Mesodermal cell (in vitro differentiated cells): ENCODE measurements around the gene PLPPR5.
"Not testable (repeated sequence)": the region's sequence is repeated elsewhere in the genome, so short reads cannot be mapped to it uniquely, and the experiment has no call there.

ENCODE experiments used
- H3K27ac ChIP-seq: 2 replicates; pipeline ENCODE4 v1.7.0; 2013; ENCODE audit warnings: mild to moderate bottlenecking, low read depth, low read length, moderate library complexity; ENCODE audit not compliant: severe bottlenecking
- H3K36me3 ChIP-seq: 2 replicates; pipeline ENCODE4 v1.7.1; 2013; ENCODE audit warnings: mild to moderate bottlenecking, low read length, moderate library complexity; ENCODE audit not compliant: control insufficient read depth, insufficient read depth
- H3K4me1 ChIP-seq: one replicate; pipeline ENCODE4 v1.7.1; 2013; ENCODE audit warnings: mild to moderate bottlenecking, low read length; ENCODE audit not compliant: insufficient read depth, control insufficient read depth, poor library complexity, severe bottlenecking
- H3K4me3 ChIP-seq: 2 replicates; pipeline ENCODE4 v1.7.0; 2013; ENCODE audit warnings: low read length, control low read depth, mild to moderate bottlenecking; ENCODE audit not compliant: insufficient read depth, poor library complexity, severe bottlenecking; ENCODE audit errors: extremely low read depth
- H3K9me3 ChIP-seq: 2 replicates; pipeline ENCODE4 v1.7.1; 2013; ENCODE audit warnings: mild to moderate bottlenecking, low read length, moderate library complexity; ENCODE audit not compliant: control insufficient read depth
- WGBS, 2 experiments: methylation state at CpG; one replicate each; pipeline ENCODE4 v1.1.5; 2013; ENCODE audit warnings: missing lambda C conversion rate in 2 of 2; ENCODE audit not compliant: insufficient coverage in 2 of 2; 5-methylcytosine and 5-hydroxymethylcytosine counted together

PLPPR5 gene

GRCh38 chr1:98896711-98897445 lies 107.8 kb downstream of the PLPPR5 start:
- no peaks in the 10 kb centered on the region for H3K36me3 ChIP-seq
- WGBS, 2 experiments: 97 to 100% methylated on average over 1 to 3 of the region's 6 CpGs
- H3K4me3 ChIP-seq: no peak overlapping the region
- no peak overlapping the region for H3K27ac ChIP-seq
- no peaks in the 10 kb centered on the region for H3K9me3 ChIP-seq
- H3K4me1 ChIP-seq: no peaks in the 10 kb centered on the region

- Histone ChIP-seq H3K4me1 (no peaks in the 10 kb centered on the region), H3K36me3 (no peaks in the 10 kb centered on the region), H3K4me3 (no peak overlapping the region), H3K27ac (no peak overlapping the region), H3K9me3 (no peaks in the 10 kb centered on the region)
- WGBS, 2 experiments: 100% methylated on average over 1 of the region's 2 CpGs; no CpG with 5 or more reads in 1 of the 2 experiments
These were observed 111.3 kb downstream of the PLPPR5 start for GRCh38 chr1:98893371-98893770.

- H3K9me3 ChIP-seq: no peaks in the 10 kb centered on the region
- no peak overlapping the region for H3K4me3 ChIP-seq
- H3K36me3 ChIP-seq: no peaks in the 10 kb centered on the region
These were observed 115.8 kb downstream of the PLPPR5 start for GRCh38 chr1:98888869-98889268.

GRCh38 chr1:98887507-98887906 lies 117.2 kb downstream of the PLPPR5 start:
- Histone ChIP-seq H3K9me3 (no peaks in the 10 kb centered on the region), H3K4me1 (no peaks in the 10 kb centered on the region), H3K4me3 (no peak overlapping the region), H3K27ac (no peak overlapping the region), H3K36me3 (no peaks in the 10 kb centered on the region)
- WGBS, 2 experiments: no CpG with 5 or more reads among the region's 1 CpG

More at GRCh38 chr1:98888869-98889268, 115.8 kb downstream of the PLPPR5 start:
- Histone ChIP-seq H3K27ac (no peak overlapping the region), H3K4me1 (no peaks in the 10 kb centered on the region)

- Histone ChIP-seq H3K4me1 (no peaks in the 10 kb centered on the region), H3K27ac (no peak overlapping the region), H3K9me3 (no peaks in the 10 kb centered on the region), H3K36me3 (no peaks in the 10 kb centered on the region), H3K4me3 (no peak overlapping the region)
These were observed 119.8 kb downstream of the PLPPR5 start for GRCh38 chr1:98884864-98885263.

- whole genome bisulfite sequencing, 2 experiments: 93 to 94% methylated on average over 4 of the region's 4 CpGs
- Histone ChIP-seq H3K27ac (no peak overlapping the region), H3K9me3 (no peaks in the 10 kb centered on the region), H3K36me3 (no peaks in the 10 kb centered on the region), H3K4me3 (no peak overlapping the region), H3K4me1 (no peaks in the 10 kb centered on the region)
These were observed 122.8 kb downstream of the PLPPR5 start for GRCh38 chr1:98881901-98882300.

GRCh38 chr1:98881234-98881633 lies 123.4 kb downstream of the PLPPR5 start:
- H3K4me3 ChIP-seq, H3K27ac ChIP-seq, H3K9me3 ChIP-seq, H3K36me3 ChIP-seq, H3K4me1 ChIP-seq: not testable (repeated sequence)
- 90 to 99% methylated on average over 11 of the region's 11 CpGs for WGBS, 2 experiments

- no CpG with 5 or more reads among the region's 2 CpGs for WGBS, 2 experiments
- Histone ChIP-seq H3K27ac (no peak overlapping the region), H3K36me3 (no peaks in the 10 kb centered on the region), H3K9me3 (no peaks in the 10 kb centered on the region), H3K4me3 (no peak overlapping the region), H3K4me1 (no peaks in the 10 kb centered on the region)
These were observed 129.8 kb downstream of the PLPPR5 start for GRCh38 chr1:98874828-98875227.

GRCh38 chr1:98870959-98871903 lies 133.4 kb downstream of the PLPPR5 start:
- no peaks in the 10 kb centered on the region for H3K36me3 ChIP-seq
- no peak overlapping the region for H3K27ac ChIP-seq
- H3K4me1 ChIP-seq: no peaks in the 10 kb centered on the region
- no peak overlapping the region for H3K4me3 ChIP-seq
- 83 to 84% methylated on average over 3 to 5 of the region's 9 CpGs for whole genome bisulfite sequencing, 2 experiments
- peaks cover 3% of the 10 kb centered on the region for H3K9me3 ChIP-seq

- WGBS, 2 experiments: 60 to 70% methylated on average over 1 of the region's 1 CpG
- Histone ChIP-seq H3K36me3 (no peaks in the 10 kb centered on the region), H3K4me1 (no peaks in the 10 kb centered on the region), H3K4me3 (no peak overlapping the region), H3K9me3 (peaks cover 3% of the 10 kb centered on the region), H3K27ac (no peak overlapping the region)
These were observed 138.9 kb downstream of the PLPPR5 start for GRCh38 chr1:98865796-98866195.

- Histone ChIP-seq H3K36me3 (no peaks in the 10 kb centered on the region), H3K4me3 (no peak overlapping the region), H3K9me3 (no peaks in the 10 kb centered on the region), H3K4me1 (no peaks in the 10 kb centered on the region), H3K27ac (no peak overlapping the region)
- WGBS, 2 experiments: 89% methylated on average over 1 of the region's 1 CpG; no CpG with 5 or more reads in 1 of the 2 experiments
These were observed 144.3 kb downstream of the PLPPR5 start for GRCh38 chr1:98860329-98860728.
